Activated CD4-positive, alpha-beta T cell treated with anti-CD3 and anti-CD28 coated beads, Interleukin-2, amount 10 ng/mL, durations not matched to agents 7 days and 5 days (primary cell): Measurements from ENCODE around the gene AMER2. TPM values are rescaled to one million over a fixed set of nuclear protein-coding genes. Genes with fewer than 3 reads are reported as not detected.

ENCODE experiments used
- CTCF ChIA-PET: fragments of 350-600 bp; sonication (Branson Sonifier 250); formaldehyde crosslinking; loops from one replicate; lab custom pipeline; 2021; ENCODE audit warnings: antibody characterized with exemption; lab: Charles Lee
- POLR2A ChIA-PET: fragments of 350-600 bp; sonication (Branson Sonifier 250); formaldehyde crosslinking; loops from one replicate; lab custom pipeline; 2021; ENCODE audit warnings: antibody characterized with exemption; lab: Charles Lee
- DNase-seq: peaks from one replicate; pipeline ENCODE4 v3.0.0-alpha.2; 2020
- H3K27ac Mint-ChIP-seq: one replicate; pipeline ENCODE4 v1.8.0; 2021; ENCODE audit warnings: mild to moderate bottlenecking, moderate library complexity, mixed read lengths
- H3K27me3 Mint-ChIP-seq: one replicate; pipeline ENCODE4 v1.8.0; 2021; ENCODE audit warnings: mixed read lengths
- H3K36me3 Mint-ChIP-seq: one replicate; pipeline ENCODE4 v1.8.0; 2021; ENCODE audit warnings: low read depth, mixed read lengths
- H3K4me1 Mint-ChIP-seq: one replicate; pipeline ENCODE4 v1.8.0; 2021; ENCODE audit warnings: mixed read lengths
- H3K4me3 Mint-ChIP-seq: one replicate; pipeline ENCODE4 v1.8.0; 2021; ENCODE audit warnings: mild to moderate bottlenecking, moderate library complexity, mixed read lengths
- H3K9me3 Mint-ChIP-seq: one replicate; pipeline ENCODE4 v1.8.0; 2021; ENCODE audit warnings: mixed read lengths
- total RNA-seq, 2 experiments: library from RNA; stranded (reverse); gene quantifications; one replicate each; pipeline ENCODE4 v1.2.3, GENCODE V29; 2021

The AMER2 gene
- total RNA-seq, 2 experiments from 2014 or later = not detected

DNA sequence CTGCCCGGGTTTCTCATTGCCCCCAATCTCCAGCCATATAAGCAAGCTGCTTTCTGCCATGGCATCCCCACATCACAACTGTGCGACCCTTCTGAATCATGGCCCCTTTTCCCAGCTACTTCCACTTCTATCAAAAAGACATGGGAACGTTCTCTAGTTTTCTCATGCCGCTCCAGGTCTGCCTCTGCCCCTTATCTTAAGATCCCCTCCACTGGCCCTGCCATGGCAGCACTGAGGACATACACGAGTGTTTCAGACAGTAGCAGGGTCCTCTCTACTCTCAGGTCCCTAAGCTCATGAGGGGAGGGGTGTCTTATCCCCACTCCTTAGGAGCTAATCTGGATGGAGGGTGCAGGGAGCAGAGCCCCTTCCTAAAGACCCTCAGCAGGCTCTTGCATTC lies 5.5 kb upstream of the AMER2 start:
- Mint-ChIP-seq H3K36me3 (no peaks in the 10 kb centered on the region), H3K4me1 (no peaks in the 10 kb centered on the region), H3K27ac (no peak overlapping the region), H3K9me3 (no peaks in the 10 kb centered on the region), H3K4me3 (no peak overlapping the region), H3K27me3 (peaks cover 47% of the 10 kb centered on the region)
- no peak for DNase-seq
- ChIA-PET POLR2A (no interaction called here), CTCF (no interaction called here)

DNA sequence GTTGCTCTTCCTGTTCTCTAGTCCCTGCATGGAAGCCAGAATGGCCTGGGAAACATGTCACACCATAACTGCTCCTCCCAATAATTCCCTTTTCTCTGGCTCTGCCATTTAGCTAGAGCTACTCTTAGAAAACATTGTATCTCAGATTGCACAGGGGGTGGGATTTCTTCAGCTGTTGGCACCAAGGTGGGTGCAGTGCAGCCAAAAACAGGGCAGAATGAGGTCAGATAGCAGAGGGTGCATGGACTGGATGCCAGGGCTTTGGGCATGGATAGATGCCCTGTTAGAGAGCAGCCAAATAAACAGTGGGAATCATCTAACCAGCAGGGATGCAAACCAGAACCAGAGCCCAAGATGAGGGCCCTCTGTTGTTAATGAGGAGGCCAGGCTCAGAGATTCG lies 4.9 kb upstream of the AMER2 start:
- POLR2A ChIA-PET = no interaction called here
- CTCF ChIA-PET = no interaction called here

DNA sequence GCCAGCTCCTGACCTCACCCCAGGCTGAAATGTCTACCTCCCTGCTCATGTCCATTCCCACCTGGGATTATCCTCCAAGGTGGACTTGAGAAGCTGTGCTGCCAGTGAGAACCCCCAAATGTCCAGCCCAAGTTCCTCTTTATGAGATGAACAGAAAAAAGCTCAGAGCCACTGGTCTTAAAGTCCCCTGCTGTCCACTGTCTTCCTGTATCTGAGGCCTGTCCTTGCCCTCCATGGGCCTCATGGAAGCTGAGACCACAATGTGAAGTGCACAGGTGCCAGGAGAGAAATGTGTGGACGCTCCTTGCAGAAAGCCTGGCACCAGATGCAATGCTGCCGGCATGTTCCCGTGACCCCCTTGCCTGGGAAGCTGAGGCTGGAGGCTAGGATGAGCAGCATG lies 3.3 kb upstream of the AMER2 start:
- no peak overlapping the region for H3K4me3 Mint-ChIP-seq
- ChIA-PET CTCF (interaction anchor here (0.6 kb wide), 1 partner anchor 899 kb away, joined by 3 read pairs; no protein-coding TSS in a partner anchor), POLR2A (no interaction called here)
- DNase-seq = no peak
- no peak overlapping the region for H3K27ac Mint-ChIP-seq
- H3K9me3 Mint-ChIP-seq = no peaks in the 10 kb centered on the region
- H3K27me3 Mint-ChIP-seq = peaks cover 59% of the 10 kb centered on the region
- no peaks in the 10 kb centered on the region for H3K36me3 Mint-ChIP-seq
- H3K4me1 Mint-ChIP-seq = peaks cover 11% of the 10 kb centered on the region

More for the DNA sequence above, 4.9 kb upstream of the AMER2 start:
- no peak overlapping the region for H3K27ac Mint-ChIP-seq
- no peaks in the 10 kb centered on the region for H3K9me3 Mint-ChIP-seq
- DNase-seq = no peak
- H3K27me3 Mint-ChIP-seq = peaks cover 53% of the 10 kb centered on the region
- no peaks in the 10 kb centered on the region for H3K36me3 Mint-ChIP-seq
- no peak overlapping the region for H3K4me3 Mint-ChIP-seq
- H3K4me1 Mint-ChIP-seq = peaks cover 2% of the 10 kb centered on the region

DNA sequence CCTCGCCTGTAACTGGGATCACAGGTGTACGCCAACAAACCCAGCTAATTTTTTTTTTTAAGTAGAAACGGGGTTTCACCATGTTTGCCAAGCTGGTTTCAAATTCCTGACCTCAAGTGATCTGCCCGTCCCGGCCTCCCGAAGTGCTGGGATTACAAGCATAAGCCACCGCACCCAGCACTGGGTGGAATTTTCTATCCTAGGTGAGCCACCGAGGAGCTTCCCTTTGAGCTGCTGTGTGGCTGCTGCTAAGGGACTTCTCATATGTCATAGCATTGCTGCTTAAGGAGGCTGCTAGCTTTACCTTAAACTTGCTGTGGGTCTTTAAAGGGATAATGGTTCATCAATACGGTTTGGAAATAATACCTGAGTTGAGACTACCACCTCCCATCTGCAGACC lies 2.9 kb upstream of the AMER2 start:
- POLR2A ChIA-PET = no interaction called here
- no peak overlapping the region for H3K27ac Mint-ChIP-seq
- H3K9me3 Mint-ChIP-seq = no peaks in the 10 kb centered on the region
- peaks cover 11% of the 10 kb centered on the region for H3K4me1 Mint-ChIP-seq
- no peaks in the 10 kb centered on the region for H3K36me3 Mint-ChIP-seq
- DNase-seq = no peak
- H3K27me3 Mint-ChIP-seq = peaks cover 62% of the 10 kb centered on the region
- CTCF ChIA-PET = interaction anchor here (0.6 kb wide), 1 partner anchor 899 kb away, joined by 3 read pairs; no protein-coding TSS in a partner anchor
- no peak overlapping the region for H3K4me3 Mint-ChIP-seq

DNA sequence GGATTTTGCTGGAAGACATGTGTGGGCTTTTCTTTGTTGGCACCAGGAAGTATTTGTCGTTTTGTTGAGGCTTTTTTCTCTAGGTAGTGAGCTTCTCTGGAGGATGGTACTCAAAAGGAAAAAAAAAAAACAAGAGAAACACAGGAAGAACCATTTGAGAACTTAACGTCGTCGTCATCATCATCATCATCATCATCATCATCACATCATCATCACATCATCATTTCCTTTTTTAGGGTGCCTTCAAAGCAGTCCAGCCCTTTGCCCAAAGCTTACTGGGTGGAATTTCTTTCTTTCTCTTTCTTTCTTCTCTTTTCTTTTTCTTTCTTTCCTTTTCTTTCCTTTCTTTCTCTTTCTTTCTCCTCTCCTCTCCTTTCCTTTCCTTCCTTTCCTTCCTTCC lies 2.2 kb upstream of the AMER2 start:
- H3K27ac Mint-ChIP-seq = no peak overlapping the region
- no peaks in the 10 kb centered on the region for H3K9me3 Mint-ChIP-seq
- H3K27me3 Mint-ChIP-seq = peaks cover 62% of the 10 kb centered on the region
- ChIA-PET POLR2A (interaction anchor here (0.6 kb wide), 1 partner anchor 174 kb away, joined by 3 read pairs; no protein-coding TSS in a partner anchor), CTCF (no interaction called here)
- DNase-seq = no peak
- no peak overlapping the region for H3K4me3 Mint-ChIP-seq
- peaks cover 11% of the 10 kb centered on the region for H3K4me1 Mint-ChIP-seq
- no peaks in the 10 kb centered on the region for H3K36me3 Mint-ChIP-seq

DNA sequence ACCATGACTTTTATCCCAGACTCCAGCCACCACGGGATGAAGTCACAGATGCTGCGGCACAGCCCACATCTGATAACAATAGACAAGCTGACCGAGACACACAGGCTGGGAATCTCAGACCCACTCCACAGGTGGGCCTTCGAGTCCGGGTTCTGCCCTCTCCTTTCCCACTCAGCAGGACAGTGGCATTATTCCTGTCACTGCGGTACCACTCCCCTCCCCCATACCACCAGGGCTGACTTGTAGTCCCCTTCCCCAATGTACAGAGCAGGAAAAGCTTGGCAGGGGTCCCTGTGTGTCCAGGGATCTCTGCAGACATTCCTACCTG lies 179 bp upstream of the AMER2 start:
- DNase-seq = no peak
- ChIA-PET CTCF (interaction anchor here (1.1 kb wide), 1 partner anchor 11 kb away, joined by 3 read pairs; no protein-coding TSS in a partner anchor), POLR2A (no interaction called here)
- H3K4me1 Mint-ChIP-seq = peaks cover 11% of the 10 kb centered on the region
- H3K27me3 Mint-ChIP-seq = peaks cover 64% of the 10 kb centered on the region
- no peaks in the 10 kb centered on the region for H3K9me3 Mint-ChIP-seq
- H3K27ac Mint-ChIP-seq = no peak overlapping the region
- no peaks in the 10 kb centered on the region for H3K36me3 Mint-ChIP-seq
- no peak overlapping the region for H3K4me3 Mint-ChIP-seq

DNA sequence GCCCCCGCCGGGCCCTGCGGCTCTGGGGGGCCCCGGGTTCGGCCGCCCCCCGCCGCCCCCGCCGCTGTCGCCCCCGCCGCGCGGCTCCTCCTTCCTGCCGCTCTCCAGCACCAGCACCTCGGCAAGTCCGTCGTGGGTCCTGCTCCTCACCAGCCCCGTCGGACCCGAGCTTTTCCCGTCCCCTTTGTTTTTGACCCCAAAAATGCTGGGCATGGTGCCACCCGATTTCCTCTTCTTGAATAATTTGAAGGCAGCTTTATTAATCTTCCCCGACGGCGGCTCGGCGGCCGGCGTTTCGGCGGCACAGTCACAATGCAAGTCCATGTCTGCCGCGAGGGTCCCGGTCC lies 945 bp downstream of the AMER2 start:
- DNase-seq = no peak
- Mint-ChIP-seq H3K4me1 (peaks cover 11% of the 10 kb centered on the region), H3K9me3 (no peaks in the 10 kb centered on the region), H3K36me3 (no peaks in the 10 kb centered on the region), H3K27ac (no peak overlapping the region), H3K4me3 (peak overlapping the region; percentile 9), H3K27me3 (peaks cover 64% of the 10 kb centered on the region)
- CTCF ChIA-PET = interaction anchor here (0.6 to 1.1 kb wide), 2 partner anchors 12 to 1098 kb away, joined by 3 to 4 read pairs; no protein-coding TSS in a partner anchor
- POLR2A ChIA-PET = no interaction called here

DNA sequence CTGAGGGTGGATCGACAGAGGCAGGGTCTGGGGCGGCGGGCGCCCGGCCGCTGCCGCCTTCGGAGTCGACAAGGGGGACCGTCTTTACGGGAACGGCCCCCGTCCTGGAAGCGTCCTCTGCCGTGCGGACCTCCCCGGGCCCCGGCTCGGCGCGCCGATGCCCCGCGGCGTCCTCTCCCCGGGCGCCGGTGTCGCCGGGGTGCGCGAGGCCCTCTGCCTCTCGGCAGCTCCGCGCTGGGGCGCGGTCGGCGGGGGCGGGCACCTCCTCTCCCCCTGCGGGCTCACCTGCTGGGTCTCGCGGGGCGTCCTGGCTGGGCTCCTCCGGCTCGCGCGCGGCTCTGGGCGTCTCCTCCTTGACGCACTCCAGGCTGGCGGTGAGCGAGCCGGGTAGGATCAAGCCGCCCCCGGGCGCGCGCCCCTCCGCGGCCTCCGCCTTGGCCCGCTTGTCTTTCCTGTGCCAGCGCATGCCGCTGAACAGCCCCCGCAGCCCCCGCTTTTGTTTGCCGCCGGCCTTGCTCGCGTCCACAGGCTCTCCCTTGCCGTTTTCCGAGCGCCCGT lies 1.5 kb downstream of the AMER2 start:
- POLR2A ChIA-PET = no interaction called here

DNA sequence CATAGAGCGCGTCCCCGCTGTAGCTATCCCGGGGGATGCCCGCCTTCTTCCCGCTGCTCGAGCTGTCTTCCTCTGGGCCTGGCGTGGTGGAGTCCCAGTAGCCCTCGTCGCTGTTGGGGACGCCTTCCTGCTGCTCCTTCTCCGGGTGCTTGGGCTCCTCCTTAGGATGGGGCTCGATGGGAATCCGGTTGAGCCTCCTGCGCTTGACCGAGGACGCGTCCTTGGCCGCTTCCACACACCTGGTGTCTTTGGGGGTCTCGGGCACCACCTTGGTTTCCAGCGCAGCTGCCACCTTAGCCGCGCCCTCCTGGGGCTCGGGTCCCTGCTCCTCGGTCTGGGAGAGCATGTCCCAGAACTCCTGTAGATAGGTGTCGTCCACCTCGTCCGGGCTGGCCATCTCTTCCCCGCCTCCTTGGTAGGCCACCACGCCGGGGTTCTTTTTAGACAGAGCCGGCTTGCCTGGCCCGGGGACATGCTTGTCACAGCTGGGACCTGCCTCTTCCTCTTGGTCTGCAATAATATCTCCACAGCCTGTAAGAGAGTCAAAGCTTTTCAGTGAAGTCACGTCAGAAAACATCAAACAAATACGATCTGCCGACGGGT lies 2.0 kb downstream of the AMER2 start:
- Mint-ChIP-seq H3K27ac (no peak overlapping the region), H3K9me3 (no peaks in the 10 kb centered on the region), H3K4me3 (no peak overlapping the region), H3K36me3 (no peaks in the 10 kb centered on the region), H3K4me1 (peaks cover 11% of the 10 kb centered on the region), H3K27me3 (peaks cover 70% of the 10 kb centered on the region)
- no peak for DNase-seq
- ChIA-PET CTCF (no interaction called here), POLR2A (no interaction called here)

More for the DNA sequence above, 1.5 kb downstream of the AMER2 start:
- no peaks in the 10 kb centered on the region for H3K9me3 Mint-ChIP-seq
- H3K4me3 Mint-ChIP-seq = no peak overlapping the region
- peaks cover 11% of the 10 kb centered on the region for H3K4me1 Mint-ChIP-seq
- H3K36me3 Mint-ChIP-seq = no peaks in the 10 kb centered on the region
- H3K27me3 Mint-ChIP-seq = peaks cover 67% of the 10 kb centered on the region
- H3K27ac Mint-ChIP-seq = no peak overlapping the region
- DNase-seq = no peak
- CTCF ChIA-PET = interaction anchor here (0.6 kb wide), 1 partner anchor 1098 kb away, joined by 4 read pairs; no protein-coding TSS in a partner anchor

DNA sequence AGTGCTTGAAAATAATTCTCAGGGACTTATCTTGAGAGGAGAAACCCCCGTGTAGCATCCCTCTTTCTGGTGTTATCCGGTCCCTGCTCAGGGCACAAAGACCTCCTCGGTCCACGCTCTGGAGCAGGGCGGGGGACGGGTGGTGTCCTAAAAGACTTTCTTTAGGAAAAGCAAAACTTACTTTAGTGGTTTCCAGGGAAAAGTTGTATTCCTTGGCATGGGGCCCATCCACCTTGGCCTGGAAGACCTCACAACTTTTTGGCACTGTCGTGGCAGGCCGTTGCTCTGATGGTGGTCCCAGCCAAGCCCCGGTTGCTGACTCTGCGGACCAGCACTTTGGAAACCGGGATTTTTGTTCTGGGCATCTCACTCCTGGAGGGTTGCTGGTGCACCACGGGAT lies 2.7 kb downstream of the AMER2 start:
- ChIA-PET POLR2A (no interaction called here), CTCF (no interaction called here)

DNA sequence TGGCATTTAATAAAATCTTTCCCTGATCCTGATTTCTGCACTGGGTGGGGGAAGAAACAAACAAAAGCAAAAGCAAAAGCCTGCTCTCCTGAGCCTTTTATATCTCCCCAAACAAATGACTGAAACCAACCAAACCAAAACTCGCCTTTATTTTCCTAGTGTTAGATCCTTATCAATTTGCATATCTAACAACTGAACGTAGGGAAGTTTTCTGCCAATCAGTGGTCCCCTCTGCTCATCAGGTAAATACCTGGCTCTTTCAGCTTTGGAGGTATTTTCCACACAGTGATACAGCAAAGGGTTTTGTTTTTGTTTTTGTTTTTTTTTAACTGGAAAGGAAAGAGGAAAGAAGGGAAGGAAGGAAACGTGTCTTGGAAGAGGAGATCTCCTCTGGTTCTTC lies 3.3 kb downstream of the AMER2 start:
- ChIA-PET CTCF (no interaction called here), POLR2A (no interaction called here)
- no peak overlapping the region for H3K27ac Mint-ChIP-seq
- peaks cover 66% of the 10 kb centered on the region for H3K27me3 Mint-ChIP-seq
- peaks cover 11% of the 10 kb centered on the region for H3K4me1 Mint-ChIP-seq
- DNase-seq = no peak
- H3K36me3 Mint-ChIP-seq = no peaks in the 10 kb centered on the region
- no peak overlapping the region for H3K4me3 Mint-ChIP-seq
- no peaks in the 10 kb centered on the region for H3K9me3 Mint-ChIP-seq

More for the DNA sequence above, 2.7 kb downstream of the AMER2 start:
- Mint-ChIP-seq H3K9me3 (no peaks in the 10 kb centered on the region), H3K27ac (no peak overlapping the region), H3K4me3 (no peak overlapping the region), H3K36me3 (no peaks in the 10 kb centered on the region), H3K4me1 (peaks cover 11% of the 10 kb centered on the region), H3K27me3 (peaks cover 71% of the 10 kb centered on the region)
- DNase-seq = no peak

DNA sequence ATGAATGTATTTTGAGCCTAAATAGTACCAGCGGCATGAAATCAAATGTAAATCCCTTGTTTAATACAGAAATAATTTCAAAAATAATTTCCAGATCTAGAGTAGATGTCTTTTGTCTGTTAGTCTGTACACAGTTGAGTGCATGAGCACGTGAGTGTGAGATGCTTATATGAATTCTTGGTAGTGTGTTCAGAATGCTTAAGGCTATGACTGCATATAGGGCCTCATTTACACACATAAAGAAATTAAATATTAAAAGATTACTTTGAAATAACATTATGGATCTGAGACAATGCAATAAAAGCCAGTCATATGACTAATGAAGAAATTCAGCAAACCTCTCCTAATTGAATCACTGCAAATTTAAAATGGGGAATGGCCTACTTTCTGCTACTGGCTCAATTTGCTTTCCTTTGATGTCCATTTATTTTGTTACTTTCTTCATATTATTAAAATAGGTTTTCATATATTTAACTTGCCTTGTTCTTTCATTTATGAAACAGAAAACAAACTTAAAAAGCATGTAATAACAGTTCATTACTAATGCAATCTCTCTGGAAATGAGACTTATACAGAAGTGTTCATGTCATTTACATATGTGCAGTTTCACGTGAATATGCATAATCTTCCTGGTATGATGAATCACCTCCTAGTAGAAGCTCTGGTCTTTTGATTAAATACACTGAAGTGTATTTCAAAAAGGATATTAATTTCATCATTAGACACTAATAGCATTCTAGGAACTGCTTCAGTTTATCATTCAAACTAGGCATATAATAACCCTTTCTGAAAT lies 4.5 kb downstream of the AMER2 start:
- no peak for DNase-seq
- Mint-ChIP-seq H3K4me1 (peaks cover 11% of the 10 kb centered on the region), H3K27ac (no peak overlapping the region), H3K4me3 (no peak overlapping the region), H3K9me3 (no peaks in the 10 kb centered on the region), H3K27me3 (peaks cover 61% of the 10 kb centered on the region), H3K36me3 (no peaks in the 10 kb centered on the region)
- ChIA-PET POLR2A (no interaction called here), CTCF (no interaction called here)

DNA sequence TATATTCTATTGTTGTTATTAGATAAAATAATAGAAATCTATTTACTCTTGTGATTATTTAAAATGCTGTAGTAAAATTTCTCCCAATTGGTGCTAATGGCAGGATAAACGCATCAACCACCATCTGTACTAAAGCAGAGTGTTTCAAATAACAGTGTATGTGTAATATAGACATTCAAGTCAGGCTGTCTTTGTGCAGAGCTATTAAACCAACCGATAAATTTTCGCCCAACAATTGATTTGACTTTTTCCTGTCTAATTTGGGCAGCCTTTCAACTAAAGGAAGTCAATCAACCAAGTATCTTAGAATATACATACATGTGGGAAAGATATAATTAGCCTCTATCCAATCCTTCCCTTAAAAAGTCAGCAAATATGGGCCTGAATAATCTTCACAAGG lies 5.8 kb downstream of the AMER2 start:
- POLR2A ChIA-PET = no interaction called here
- Mint-ChIP-seq H3K27ac (no peak overlapping the region), H3K9me3 (no peaks in the 10 kb centered on the region), H3K4me1 (peaks cover 2% of the 10 kb centered on the region), H3K4me3 (no peak overlapping the region), H3K27me3 (peaks cover 56% of the 10 kb centered on the region), H3K36me3 (no peaks in the 10 kb centered on the region)
- DNase-seq = no peak
- CTCF ChIA-PET = no interaction called here
